ENCODE results near the gene NMT2.

NMT2 gene

DNA sequence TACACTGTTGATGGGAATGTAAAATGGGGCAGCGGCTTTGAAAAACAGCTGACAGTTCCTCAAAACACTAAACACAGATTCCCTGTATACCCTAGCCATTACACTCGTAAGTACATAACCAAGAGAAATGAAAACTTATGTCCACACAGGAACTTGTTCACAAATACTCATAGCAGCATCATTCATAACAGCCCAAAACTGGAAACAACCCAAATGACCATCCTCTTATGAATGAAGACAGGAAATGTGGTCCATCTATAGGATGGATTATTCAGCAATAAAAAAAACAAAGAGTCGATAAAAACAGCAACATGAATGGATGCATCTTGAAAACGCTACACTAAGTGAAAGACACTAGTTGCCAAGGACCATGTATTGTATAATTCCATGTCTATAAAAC is 23.7 kb downstream of the NMT2 start:
- H3K4me3 ChIP-seq (ENCODE audit: low read depth, low read length) = no peak overlapping the region

GRCh38 chr10:15141136-15142054 is 27.1 kb downstream of the NMT2 start:
- H3K4me3 ChIP-seq (ENCODE audit: low read depth, low read length) = no peak overlapping the region

DNA sequence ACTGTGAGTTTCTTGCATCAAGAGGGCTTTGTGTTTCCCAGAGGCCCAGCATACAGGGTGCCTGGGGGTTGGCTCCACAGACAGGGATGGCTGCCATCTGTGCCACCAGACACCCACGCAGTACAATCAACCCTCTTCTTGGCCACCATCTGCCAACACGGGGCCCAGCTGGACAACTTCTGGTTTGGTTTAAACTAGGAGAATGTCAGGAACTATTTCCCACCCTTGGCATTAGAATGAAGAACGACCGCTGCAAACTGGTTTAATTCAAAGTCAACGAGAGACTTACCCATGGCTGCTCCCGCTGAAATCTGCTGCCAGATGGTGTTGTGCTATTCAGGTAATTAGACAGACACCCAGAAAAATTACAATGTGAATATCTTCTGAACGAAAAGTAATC is 27.8 kb downstream of the NMT2 start:
- no peak overlapping the region for H3K4me3 ChIP-seq (ENCODE audit: low read depth, low read length)

- no peak overlapping the region for H3K4me3 ChIP-seq (ENCODE audit: low read depth, low read length)
Observed at GRCh38 chr10:15137636-15138035, 30.9 kb downstream of the NMT2 start.

DNA sequence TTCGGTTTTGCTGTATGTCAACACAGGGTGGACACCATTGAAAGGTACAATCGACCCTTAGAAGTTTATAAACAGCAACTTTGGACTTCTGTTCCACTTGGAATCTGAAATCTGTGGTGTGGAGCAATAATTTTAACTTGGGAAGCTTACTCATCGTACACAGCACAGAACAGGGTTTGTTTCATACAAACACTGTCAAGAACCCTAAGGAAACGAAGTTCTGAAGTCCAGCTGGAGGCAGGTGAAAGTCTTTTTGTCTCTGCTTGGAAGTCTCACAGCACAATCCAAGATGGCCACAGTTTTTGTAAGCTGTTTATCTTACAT is 31.5 kb downstream of the NMT2 start:
- H3K4me3 ChIP-seq (ENCODE audit: low read depth, low read length) = no peak overlapping the region

- H3K4me3 ChIP-seq (ENCODE audit: low read depth, low read length) = no peak overlapping the region
Observed at GRCh38 chr10:15136129-15137035, 32.1 kb downstream of the NMT2 start.

GRCh38 chr10:15131330-15131729 is 37.2 kb downstream of the NMT2 start:
- H3K4me3 ChIP-seq (ENCODE audit: low read depth, low read length) = no peak overlapping the region

GRCh38 chr10:15124908-15125307 is 43.6 kb downstream of the NMT2 start:
- no peak overlapping the region for H3K4me3 ChIP-seq (ENCODE audit: low read depth, low read length)

DNA sequence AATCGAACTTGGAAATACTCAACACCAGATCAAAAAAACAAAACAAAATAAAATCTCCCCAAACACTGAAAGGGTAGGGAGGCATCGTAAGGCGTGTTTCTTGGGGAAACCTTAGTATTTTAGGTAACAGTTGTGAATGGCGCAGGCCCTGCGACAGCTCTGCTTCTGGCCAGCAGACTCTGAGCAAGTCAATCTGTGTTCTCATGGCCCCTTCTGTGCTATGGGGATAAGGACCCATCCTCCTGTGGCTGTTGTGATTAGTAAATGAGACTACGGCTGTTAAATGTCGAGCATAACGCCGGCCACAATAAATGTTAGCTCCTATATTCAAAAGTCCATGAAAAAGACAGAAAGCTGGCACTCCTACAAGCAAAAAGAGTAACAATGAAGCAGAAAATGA is 44.3 kb downstream of the NMT2 start:
- no peak overlapping the region for H3K4me3 ChIP-seq (ENCODE audit: low read depth, low read length)

DNA sequence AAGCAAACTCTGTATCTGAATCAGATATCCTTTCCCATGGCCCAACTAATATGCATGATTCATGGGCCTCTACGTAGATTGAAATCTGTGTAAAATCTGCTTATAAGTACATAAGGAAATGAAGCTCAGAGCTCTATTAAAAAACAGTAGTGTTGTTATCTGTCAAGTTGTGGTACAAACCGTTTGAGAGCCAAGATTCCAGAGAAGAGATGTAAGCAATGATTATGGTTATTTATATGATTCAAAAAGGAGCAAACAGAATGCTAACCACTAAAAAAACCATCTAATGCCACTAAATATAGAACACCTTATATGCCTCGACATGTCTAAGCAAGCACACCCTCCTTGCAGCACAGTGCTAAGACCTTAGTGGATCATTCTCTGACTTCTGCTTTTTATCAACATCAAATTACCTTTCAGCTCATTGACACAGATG is 44.7 kb downstream of the NMT2 start:
- no peak overlapping the region for H3K4me3 ChIP-seq (ENCODE audit: low read depth, low read length)

GRCh38 chr10:15122477-15123030 is 45.9 kb downstream of the NMT2 start:
- H3K4me3 ChIP-seq (ENCODE audit: low read depth, low read length) = no peak overlapping the region

- no peak overlapping the region for H3K4me3 ChIP-seq (ENCODE audit: low read depth, low read length)
Observed at GRCh38 chr10:15121707-15122106, 46.8 kb downstream of the NMT2 start.

GRCh38 chr10:15120523-15120922 is 48.0 kb downstream of the NMT2 start:
- H3K4me3 ChIP-seq (ENCODE audit: low read depth, low read length) = no peak overlapping the region

GRCh38 chr10:15118615-15119014 is 49.9 kb downstream of the NMT2 start:
- no peak overlapping the region for H3K4me3 ChIP-seq (ENCODE audit: low read depth, low read length)

- no peak overlapping the region for H3K4me3 ChIP-seq (ENCODE audit: low read depth, low read length)
Observed at GRCh38 chr10:15116225-15116624, 52.3 kb downstream of the NMT2 start.

DNA sequence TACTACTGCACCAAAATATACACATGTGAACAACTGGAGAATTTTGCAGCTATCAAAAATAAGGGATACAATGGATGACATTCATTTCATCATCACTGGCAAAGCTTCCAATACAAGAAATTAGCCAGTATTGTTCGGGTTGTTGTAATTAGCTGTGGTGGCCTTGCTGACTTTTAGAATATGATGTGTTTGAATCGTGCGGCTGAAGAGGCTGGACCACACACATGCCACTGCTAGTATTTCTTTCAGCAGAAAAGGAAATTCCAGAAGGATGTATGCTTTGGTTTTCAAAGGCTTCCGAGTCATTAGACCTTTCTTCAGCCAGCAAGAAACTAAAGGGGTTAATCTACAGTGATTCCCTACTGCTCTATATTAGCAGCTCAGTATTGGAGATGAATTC is 54.7 kb downstream of the NMT2 start:
- H3K4me3 ChIP-seq (ENCODE audit: low read depth, low read length) = no peak overlapping the region

DNA sequence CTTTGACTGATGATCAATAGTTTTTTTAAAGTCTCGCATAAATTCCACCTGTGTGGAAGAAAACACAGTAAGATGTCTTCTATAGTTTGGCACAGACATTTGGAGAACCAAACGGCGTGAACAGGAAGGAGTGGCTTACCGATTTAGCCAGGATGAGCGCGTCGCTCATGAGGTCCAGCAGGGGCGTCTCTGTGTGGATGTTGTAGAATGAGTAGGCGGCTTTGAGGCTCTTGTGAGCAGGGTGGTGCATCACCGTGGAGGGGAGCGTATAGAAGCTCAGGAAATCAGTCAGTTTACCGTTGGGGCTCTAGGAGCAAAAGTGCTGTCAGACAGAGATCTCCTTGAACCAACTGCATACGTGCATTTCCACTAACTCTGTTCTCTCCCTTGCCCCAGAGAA is 55.8 kb downstream of the NMT2 start:
- no peak overlapping the region for H3K4me3 ChIP-seq (ENCODE audit: low read depth, low read length)

- H3K4me3 ChIP-seq (ENCODE audit: low read depth, low read length) = no peak overlapping the region
Observed at GRCh38 chr10:15106352-15107013, 62.0 kb downstream of the NMT2 start.

DNA sequence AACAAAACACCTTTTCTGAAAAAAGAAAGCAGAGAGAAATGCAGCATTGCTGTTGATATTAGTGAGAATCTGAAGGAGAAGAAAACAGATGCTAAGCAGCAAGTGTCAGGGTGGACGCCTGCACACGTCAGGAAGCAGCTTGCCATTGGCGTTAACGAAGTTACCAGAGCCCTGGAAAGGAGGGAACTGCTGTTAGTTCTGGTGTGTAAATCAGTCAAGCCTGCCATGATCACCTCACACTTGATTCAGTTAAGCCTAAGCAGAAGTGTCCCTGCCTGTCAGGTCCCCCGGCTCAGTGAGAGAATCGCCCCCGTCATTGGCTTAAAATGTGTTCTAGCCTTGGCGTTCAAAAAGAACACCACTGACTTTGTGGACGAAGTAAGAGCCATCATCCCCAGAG is 65.0 kb downstream of the NMT2 start:
- H3K4me3 ChIP-seq (ENCODE audit: low read depth, low read length) = no peak overlapping the region

GRCh38 chr10:15099886-15100285 is 68.6 kb downstream of the NMT2 start:
- H3K4me3 ChIP-seq (ENCODE audit: low read depth, low read length) = no peak overlapping the region

All from iPS-11a (cell line).